SJCRH30 (cell line): ENCODE measurements around the gene CD14. TPM values are rescaled to one million over a fixed set of nuclear protein-coding genes. Genes with fewer than 3 reads are reported as not detected.
"Not testable (repeated sequence)": the region's sequence is repeated elsewhere in the genome, so short reads cannot be mapped to it uniquely, and the experiment has no call there.

Experiments used
- DNase-seq, 2 experiments: peaks; one replicate each; pipeline ENCODE4 v3.0.0-alpha.2; 2015 to 2020
- H3K27ac ChIP-seq: fragments of 250-450 bp; sonication (Bioruptor Pico); 2 replicates; pipeline ENCODE4 v1.5.1; 2020; ENCODE audit warnings: mild to moderate bottlenecking, moderate library complexity
- H3K27me3 ChIP-seq: fragments of 250-450 bp; sonication (Bioruptor Pico); 2 replicates; pipeline ENCODE4 v1.5.1; 2020; ENCODE audit warnings: mild to moderate bottlenecking, moderate library complexity
- H3K36me3 ChIP-seq: fragments of 250-450 bp; sonication (Bioruptor Pico); 2 replicates; pipeline ENCODE4 v1.5.1; 2020; ENCODE audit warnings: mild to moderate bottlenecking, moderate library complexity
- H3K4me1 ChIP-seq: fragments of 250-450 bp; sonication (Bioruptor Pico); 2 replicates; pipeline ENCODE4 v1.5.1; 2020; ENCODE audit warnings: mild to moderate bottlenecking, moderate library complexity
- H3K4me3 ChIP-seq: fragments of 250-450 bp; sonication (Bioruptor Pico); 2 replicates; pipeline ENCODE4 v1.5.1; 2020; ENCODE audit warnings: mild to moderate bottlenecking, moderate library complexity
- H3K9me3 ChIP-seq: fragments of 250-450 bp; sonication (Bioruptor Pico); replicated peaks from 2 replicates; pipeline ENCODE4 v1.5.1; 2020; ENCODE audit warnings: mild to moderate bottlenecking, moderate library complexity
- total RNA-seq: library from RNA; depleted of rRNA; stranded (reverse); fragments of >200 nt; shearing (Covaris generic); gene quantifications from 2 replicates; pipeline ENCODE4 v1.2.3, GENCODE V29; 2014

Gene CD14
- total RNA-seq, 1 experiment from 2014 or later: 0.38 TPM

DNA sequence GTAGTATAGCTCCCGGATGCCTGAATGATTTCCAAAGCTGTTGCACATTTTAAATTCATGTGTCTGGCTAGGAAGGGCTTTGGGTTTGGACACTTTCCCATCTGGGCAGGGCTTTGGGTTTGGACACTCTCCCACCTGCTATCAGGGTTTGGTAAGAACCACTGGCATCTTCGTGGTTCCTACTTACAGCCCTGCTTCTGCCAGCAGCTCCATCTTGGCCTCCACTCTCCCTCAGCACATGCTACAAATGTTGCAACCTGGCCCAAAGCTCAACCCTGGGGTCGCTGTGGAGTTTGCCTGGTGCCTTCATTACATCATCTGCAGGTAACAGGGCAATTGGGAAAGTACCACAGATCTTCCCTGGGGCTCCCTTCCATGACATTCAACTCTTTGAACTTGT is 9.7 kb upstream of the CD14 start:
- Histone ChIP-seq H3K4me1 (peaks cover 9% of the 10 kb centered on the region), H3K27me3 (no peaks in the 10 kb centered on the region), H3K9me3 (no peaks in the 10 kb centered on the region), H3K27ac (no peak overlapping the region), H3K36me3 (peaks cover 12% of the 10 kb centered on the region), H3K4me3 (no peak overlapping the region)
- DNase-seq: no peak

DNA sequence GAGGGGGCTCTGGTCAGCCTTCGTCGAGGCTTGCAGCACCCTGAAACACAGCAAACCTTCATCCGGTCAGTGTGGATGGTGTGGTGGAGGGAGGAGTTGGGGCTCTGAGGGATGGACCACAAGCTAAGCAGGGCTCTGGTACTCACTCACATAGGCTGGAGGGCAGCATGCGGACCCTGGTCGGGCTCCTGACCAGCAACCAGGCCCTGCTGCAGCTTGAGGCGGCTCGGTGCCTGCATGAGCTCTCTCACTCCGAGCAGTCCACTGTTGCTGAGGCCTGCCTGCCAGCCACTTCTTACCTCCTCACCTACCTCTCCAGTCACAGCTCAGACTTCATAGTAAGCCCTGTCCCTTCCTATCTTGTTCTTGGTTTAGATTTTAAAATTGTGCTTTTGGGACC is 8.7 kb upstream of the CD14 start:
- H3K4me1 ChIP-seq: peaks cover 9% of the 10 kb centered on the region
- H3K36me3 ChIP-seq: peaks cover 12% of the 10 kb centered on the region
- no peaks in the 10 kb centered on the region for H3K27me3 ChIP-seq
- no peak for DNase-seq
- H3K4me3 ChIP-seq: no peak overlapping the region
- no peak overlapping the region for H3K27ac ChIP-seq
- no peaks in the 10 kb centered on the region for H3K9me3 ChIP-seq

DNA sequence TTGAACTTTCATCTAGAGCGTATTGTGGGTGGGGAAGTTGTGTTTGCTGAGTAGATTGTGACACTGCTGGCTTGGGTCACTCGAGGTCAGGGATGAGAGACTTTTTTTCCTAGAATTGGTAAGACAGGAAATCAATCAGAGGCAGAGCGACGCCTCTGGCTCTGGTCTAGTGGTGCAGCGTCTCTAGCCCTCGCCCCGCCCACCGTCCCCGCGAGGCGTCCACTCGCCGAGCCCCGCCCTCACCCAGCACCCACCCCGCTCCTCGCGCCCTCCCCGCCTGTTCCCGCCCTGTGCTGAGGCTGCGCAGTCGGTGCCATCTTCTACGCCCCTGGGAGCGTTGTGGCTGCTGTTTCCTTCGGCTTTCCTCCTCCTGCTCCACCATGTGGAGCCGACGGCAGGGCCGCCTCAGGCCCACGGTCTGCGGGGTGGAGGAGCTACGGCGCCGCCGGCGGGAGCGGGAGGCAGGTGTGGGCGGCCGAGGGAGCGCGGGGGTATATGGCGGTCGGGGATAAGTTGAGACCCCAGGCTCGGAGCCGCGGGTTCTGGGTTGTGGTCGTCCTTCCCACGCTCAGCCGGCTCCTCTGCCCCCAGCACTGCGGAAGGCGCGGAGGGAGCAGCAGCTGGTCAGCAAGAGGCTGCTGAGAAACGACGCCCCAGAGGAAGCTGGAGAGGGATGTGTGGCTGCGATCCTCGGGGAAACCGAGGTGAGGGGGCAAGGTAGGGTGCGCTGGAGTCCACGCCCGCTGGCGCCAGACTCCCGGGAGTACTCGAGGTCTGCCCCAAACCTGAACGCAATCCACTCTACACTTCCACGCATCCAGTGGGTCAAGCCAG is 6.4 kb upstream of the CD14 start, which contains the start of gene TMCO6:
Gene TMCO6 (plus strand): TSS at position 304 of the 834 bp plus-strand sequence. CDS start 77 bp downstream, at position 381.
- Histone ChIP-seq H3K9me3 (no peaks in the 10 kb centered on the region), H3K27me3 (no peaks in the 10 kb centered on the region), H3K36me3 (peaks cover 4% of the 10 kb centered on the region; the same call in 1 of the 2 replicates), H3K27ac (peak within 1 kb of the TSS; percentile 78), H3K4me3 (peak within 1 kb of the TSS; percentile 86), H3K4me1 (peaks cover 4% of the 10 kb centered on the region; the same call in 1 of the 2 replicates)
- DNase-seq: peak; percentile 96 to 97

DNA sequence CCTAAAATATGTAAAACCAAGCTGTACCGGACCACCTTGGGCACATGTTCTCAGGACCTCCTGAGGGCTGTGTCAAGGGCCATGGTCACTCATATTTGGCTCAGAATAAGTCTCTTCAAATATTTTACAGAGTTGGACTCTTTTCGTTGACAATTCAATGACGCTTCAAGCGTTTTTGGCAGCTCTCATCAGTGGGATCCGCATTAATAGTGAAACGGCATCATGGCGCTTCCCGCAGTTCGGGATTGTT is 5.8 kb upstream of the CD14 start:
- not testable (repeated sequence) for H3K9me3 ChIP-seq, H3K4me1 ChIP-seq, H3K36me3 ChIP-seq, DNase-seq, H3K27me3 ChIP-seq
- Histone ChIP-seq H3K27ac (peak overlapping the region; percentile 29), H3K4me3 (peak overlapping the region; percentile 86)

DNA sequence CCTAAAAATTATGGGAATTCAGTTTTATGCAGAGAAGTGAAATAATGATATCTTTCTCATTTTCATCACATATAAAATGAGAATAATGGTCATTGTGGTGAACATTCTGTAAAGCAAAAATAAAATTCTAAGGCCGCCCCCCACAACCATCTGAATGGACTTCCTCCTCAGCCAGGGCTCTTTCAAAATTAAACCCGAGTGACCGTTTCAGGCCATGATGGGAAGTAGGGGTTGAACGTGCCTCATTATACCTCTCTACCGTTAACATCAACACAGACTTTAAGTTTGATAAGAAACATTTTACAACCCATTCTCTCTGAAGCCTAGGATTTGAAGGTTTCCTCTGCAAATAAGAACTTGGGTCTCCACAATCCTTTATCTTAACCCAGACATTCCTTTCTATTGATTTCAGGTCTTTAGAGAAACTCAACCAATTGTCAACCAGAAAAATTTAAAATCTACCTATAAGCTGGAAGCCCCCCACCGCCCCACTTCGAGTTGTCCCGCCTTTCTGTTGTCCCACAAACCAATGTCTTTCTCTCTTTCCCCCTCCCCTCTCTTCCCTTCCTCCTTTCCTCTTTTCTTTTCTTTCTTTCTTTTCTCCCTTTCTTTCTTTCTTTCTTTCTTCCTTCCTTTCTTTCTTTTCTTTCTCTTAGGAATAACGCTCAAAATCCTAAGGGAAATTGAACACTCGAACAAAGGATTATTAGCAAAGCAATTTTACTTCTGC is 4.6 kb upstream of the CD14 start:
- Histone ChIP-seq H3K9me3 (no peaks in the 10 kb centered on the region), H3K27ac (no peak overlapping the region), H3K27me3 (no peaks in the 10 kb centered on the region), H3K4me1 (peaks cover 4% of the 10 kb centered on the region; the same call in 1 of the 2 replicates), H3K36me3 (no peaks in the 10 kb centered on the region), H3K4me3 (no peak overlapping the region)
- no peak for DNase-seq

DNA sequence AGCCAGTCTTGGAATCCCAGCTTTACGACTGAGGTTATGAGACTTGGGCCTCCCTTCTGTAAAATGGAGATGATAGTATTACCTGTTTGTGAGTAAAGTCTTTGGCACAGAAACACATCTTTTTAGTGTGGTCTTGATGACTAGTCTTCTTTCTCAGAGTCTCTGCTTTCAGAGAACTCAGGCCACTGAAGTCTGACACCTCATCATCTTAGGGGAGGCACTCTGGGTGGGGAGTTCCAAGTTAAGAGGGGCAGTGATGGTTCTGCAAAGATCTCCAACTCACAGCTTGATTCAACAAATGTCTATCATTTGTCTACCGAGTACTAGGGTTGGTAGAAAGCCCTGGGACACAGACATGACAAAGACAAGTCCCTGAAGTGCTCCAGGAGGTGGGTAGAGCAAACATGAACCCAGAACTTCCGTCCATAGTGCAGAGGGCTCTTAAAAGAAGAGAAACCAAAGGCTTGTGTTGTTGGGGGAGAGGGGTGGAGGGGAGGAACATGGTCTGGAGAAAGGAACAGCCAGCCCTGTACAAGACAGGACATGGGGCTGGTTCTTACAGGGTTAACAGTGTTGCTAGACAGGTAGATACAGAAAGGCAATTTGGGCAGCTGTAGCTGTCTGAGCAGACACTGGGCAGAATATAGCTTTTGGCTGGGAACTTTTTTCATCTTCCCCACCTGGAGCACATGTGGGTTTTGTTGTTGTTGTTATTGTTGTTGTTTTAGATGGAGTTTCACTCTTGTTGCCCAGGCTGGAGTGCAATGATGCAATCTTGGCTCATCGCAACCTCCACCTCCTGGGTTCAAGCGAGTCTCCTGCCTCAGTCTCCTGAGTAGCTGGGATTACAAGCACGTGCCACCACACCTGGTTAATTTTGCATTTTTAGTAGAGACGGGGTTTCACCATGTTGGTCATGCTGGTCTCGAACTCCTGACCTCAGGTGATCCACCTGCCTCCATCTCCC is 2.6 kb upstream of the CD14 start:
- Histone ChIP-seq H3K4me3 (no peak overlapping the region), H3K27me3 (no peaks in the 10 kb centered on the region), H3K36me3 (no peaks in the 10 kb centered on the region), H3K4me1 (peaks cover 4% of the 10 kb centered on the region; the same call in 1 of the 2 replicates), H3K27ac (no peak overlapping the region), H3K9me3 (no peaks in the 10 kb centered on the region)
- DNase-seq: no peak

DNA sequence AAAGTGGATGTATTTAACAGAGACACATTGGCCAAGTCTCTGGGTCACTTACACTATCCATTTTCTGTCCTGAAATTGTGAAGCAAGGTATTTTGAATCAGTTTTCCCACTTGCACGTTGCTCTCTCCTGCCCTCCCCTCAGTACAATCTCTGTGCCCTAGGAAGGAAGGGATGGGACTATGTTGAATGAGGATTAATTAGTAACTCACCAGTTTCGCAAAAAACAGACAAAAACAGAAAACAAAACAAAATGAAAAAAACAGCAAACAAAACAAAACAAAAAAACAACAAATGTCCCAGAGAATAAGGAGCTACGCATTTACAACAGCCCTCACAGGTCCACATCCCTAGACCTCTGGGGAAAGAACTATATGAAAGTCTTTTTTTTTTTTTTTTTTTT is 1.1 kb upstream of the CD14 start:
- Histone ChIP-seq H3K9me3 (no peaks in the 10 kb centered on the region), H3K27me3 (no peaks in the 10 kb centered on the region)
- DNase-seq: no peak

DNA sequence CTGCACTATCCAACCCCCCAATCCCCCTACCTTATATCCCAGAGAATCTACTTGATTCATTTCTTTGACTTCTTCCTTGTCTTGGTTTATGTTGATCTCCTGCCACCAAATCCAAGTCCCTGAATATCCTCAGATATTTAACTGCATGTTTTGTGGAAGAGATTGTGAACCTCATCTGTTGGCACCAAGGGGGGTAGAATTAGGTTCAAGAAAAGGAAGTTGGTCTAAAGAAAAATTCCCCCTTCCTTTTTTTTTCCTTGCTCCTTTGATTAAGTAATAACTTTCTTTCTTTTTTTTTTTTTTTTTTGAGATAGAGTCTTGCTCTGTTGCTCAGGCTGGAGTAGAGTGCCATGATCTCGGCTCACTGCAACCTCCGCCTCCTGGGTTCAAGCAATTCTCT is 526 bp upstream of the CD14 start:
- Histone ChIP-seq H3K27me3 (no peaks in the 10 kb centered on the region), H3K36me3 (no peaks in the 10 kb centered on the region), H3K9me3 (no peaks in the 10 kb centered on the region), H3K4me1 (no peaks in the 10 kb centered on the region), H3K4me3 (no peak overlapping the region), H3K27ac (no peak overlapping the region)
- no peak for DNase-seq

More for the DNA sequence above, 1.1 kb upstream of the CD14 start:
- Histone ChIP-seq H3K4me3 (no peak overlapping the region), H3K27ac (no peak overlapping the region), H3K36me3 (no peaks in the 10 kb centered on the region), H3K4me1 (no peaks in the 10 kb centered on the region)

DNA sequence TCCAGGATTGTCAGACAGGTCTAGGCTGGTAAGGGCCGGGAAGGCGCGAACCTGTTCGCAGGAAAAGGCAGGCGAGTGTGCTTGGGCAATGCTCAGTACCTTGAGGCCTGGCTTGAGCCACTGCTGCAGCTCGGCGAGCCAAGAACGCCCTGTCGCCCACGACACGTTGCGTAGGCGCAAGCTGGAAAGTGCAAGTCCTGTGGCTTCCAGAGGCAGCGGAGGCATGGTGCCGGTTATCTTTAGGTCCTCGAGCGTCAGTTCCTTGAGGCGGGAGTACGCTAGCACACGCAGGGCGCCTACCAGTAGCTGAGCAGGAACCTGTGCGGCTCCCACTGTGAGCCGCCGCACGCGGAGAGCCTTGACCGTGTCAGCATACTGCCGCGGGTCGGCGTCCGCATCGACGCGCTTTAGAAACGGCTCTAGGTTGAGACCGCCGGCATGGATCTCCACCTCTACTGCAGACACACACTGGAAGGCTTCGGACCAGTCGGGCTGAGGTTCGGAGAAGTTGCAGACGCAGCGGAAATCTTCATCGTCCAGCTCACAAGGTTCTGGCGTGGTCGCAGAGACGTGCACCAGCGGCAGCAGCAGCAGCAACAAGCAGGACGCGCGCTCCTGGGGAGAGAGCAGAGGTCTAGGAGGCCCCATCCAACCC is 482 bp downstream of the CD14 start:
- no peak for DNase-seq
- H3K4me1 ChIP-seq: no peaks in the 10 kb centered on the region
- no peak overlapping the region for H3K27ac ChIP-seq
- no peaks in the 10 kb centered on the region for H3K27me3 ChIP-seq
- H3K4me3 ChIP-seq: no peak overlapping the region
- no peaks in the 10 kb centered on the region for H3K36me3 ChIP-seq
- H3K9me3 ChIP-seq: no peaks in the 10 kb centered on the region

DNA sequence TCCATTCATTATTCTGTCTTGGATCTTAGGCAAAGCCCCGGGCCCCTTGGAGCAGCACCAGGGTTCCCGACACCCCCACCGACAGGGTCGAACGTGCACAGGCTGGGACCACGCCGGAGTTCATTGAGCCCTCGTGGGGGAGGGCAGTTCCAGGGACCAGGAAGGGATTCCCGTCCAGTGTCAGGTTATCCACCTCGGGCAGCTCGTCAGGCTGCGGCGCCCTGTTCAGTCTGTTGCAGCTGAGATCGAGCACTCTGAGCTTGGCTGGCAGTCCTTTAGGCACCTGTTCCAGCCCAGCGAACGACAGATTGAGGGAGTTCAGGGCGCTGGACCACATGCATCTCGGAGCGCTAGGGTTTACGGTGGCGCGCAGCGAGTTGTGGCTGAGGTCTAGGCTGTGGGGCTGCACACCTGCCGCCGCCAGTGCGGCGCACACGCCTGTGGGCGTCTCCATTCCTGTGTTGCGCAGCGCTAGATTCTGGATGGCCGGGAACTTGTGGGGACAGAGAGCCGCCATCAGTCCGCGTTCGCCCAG is 1.1 kb downstream of the CD14 start:
- no peak for DNase-seq
- no peak overlapping the region for H3K27ac ChIP-seq

DNA sequence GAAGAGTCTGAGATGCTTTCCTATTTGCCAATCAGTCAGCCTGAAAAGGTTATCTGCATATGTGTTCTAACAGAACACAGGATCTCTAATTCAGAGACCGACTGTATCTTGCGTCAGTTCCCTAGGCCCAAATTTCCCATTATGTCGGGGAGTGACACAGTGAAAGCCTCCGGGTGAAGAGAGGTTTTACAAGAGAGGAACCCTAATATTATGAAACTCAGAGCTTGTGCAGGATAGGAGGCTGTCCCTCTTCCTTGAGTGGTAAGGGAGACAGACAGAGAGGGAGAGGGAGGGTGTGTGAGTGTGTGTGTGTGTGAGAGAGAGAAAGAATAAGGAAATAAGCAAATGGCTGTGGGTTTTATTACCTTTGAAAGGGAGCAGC is 1.9 kb downstream of the CD14 start:
- H3K4me3 ChIP-seq: no peak overlapping the region
- H3K27ac ChIP-seq: no peak overlapping the region
- DNase-seq: no peak
- H3K9me3 ChIP-seq: no peaks in the 10 kb centered on the region; the same call in 1 of the 2 replicates
- no peaks in the 10 kb centered on the region for H3K36me3 ChIP-seq
- H3K4me1 ChIP-seq: no peaks in the 10 kb centered on the region
- H3K27me3 ChIP-seq: no peaks in the 10 kb centered on the region

More for the DNA sequence above, 1.1 kb downstream of the CD14 start:
- Histone ChIP-seq H3K27me3 (no peaks in the 10 kb centered on the region), H3K4me3 (no peak overlapping the region), H3K36me3 (no peaks in the 10 kb centered on the region), H3K9me3 (no peaks in the 10 kb centered on the region; the same call in 1 of the 2 replicates), H3K4me1 (no peaks in the 10 kb centered on the region)

DNA sequence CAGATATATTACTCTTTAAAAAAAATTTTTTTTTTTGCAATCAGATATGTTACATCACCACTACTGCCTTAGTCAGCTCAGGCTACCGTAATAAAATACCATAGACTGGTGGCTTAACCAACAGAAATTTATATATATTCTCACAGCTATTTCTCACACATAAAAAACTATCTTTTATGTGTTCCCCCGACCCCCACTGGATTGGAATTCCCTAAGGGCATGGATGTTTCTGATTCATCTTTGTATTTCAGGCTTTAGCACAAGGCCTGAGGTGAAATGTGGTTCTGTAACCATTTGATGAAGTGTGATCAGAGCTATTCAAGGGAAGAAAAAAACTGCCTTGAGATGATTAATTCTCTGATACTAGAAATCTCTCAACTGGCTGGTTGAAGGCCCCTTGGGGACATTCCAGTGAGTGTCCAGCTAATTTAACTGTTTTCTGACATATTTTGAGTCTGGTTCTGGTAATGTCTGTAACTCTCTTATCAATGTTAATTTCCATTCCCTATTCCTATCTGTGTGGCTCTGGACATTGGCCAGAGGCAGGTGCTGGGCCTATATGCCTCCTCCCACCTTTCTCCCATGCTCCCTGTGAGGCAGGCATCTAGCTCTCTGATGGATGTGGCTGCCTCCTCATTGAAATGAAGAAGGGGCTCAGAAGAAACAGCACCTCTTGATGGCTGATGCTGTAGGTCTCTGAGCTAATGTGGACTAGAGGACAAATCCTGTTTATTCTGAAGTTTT is 2.5 kb downstream of the CD14 start:
- H3K36me3 ChIP-seq: no peaks in the 10 kb centered on the region
- H3K4me1 ChIP-seq: no peaks in the 10 kb centered on the region
- DNase-seq: no peak
- no peaks in the 10 kb centered on the region; the same call in 1 of the 2 replicates for H3K9me3 ChIP-seq
- no peaks in the 10 kb centered on the region for H3K27me3 ChIP-seq
- H3K27ac ChIP-seq: no peak overlapping the region
- no peak overlapping the region for H3K4me3 ChIP-seq

DNA sequence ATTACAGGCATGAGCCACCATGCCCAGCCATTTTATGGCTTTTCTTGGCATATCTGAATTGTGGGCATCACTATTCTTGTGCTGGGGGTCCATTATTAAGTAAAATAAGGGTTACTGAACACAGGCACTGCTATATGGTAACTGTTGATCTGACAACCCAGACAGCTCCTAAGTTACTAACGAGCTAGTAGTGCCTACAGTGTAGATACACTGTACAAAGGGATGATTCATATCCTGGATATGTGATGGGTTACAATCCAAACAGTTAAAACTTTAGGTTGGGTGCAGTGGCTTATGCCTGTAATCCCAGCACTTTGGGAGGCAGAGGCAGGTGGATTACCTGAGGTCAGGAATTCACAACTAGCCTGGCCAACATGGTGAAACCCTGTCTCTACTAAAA is 4.3 kb downstream of the CD14 start:
- Histone ChIP-seq H3K27ac (no peak overlapping the region), H3K9me3 (no peaks in the 10 kb centered on the region; the same call in 1 of the 2 replicates), H3K27me3 (no peaks in the 10 kb centered on the region), H3K36me3 (no peaks in the 10 kb centered on the region), H3K4me1 (no peaks in the 10 kb centered on the region), H3K4me3 (no peak overlapping the region)
- DNase-seq: no peak
